ENCODE measurements around the gene KDM1A.
"Not testable (repeated sequence)": the region's sequence is repeated elsewhere in the genome, so short reads cannot be mapped to it uniquely, and the experiment has no call there.

The KDM1A gene

DNA sequence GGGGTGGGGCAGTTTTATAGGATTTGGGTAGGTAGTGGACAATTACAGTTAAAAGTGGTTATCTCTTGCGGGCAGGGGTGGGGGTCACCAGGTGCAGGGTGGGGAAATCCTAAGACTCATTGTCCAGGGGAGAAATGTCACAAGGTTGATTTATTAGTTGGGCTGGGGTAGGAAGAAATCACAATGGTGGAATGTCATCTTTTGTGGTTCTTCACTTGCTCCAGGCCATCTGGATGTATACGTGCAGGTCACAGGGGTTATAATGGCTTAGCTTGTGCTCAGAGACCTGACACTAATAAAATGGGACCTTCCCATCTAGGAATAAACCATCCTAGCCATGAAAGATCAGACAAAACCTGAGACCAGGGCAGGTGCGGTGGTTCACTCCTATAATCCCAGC is 15.2 kb upstream of the KDM1A start:
- no peak for TF ChIP-seq CTCF (IDR thresholded peaks at IDR 0.05; ENCODE audit: insufficient read depth, missing control alignments)
- FAIRE-seq (no peak), DNase-seq (ENCODE audit: insufficient read length, low spot score) (no peak)

DNA sequence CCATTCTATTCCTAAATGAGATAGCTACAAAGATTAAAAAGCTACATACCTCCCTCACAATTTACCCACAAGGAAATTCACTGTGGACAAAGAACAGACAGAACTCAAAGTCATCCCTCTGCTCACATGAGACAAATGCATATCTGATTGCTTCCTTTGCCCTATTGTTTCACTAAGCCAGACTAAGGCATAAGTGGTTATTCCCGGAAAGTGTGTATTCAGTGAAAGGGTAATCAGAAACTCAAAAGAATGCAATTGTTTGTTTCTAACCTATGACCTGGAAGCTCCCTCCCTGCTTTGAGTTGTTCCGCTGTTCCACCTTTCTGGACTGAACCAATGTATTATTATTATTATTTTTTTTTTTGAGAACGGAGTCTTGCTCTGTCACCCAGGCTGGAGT is 14.5 kb upstream of the KDM1A start:
- FAIRE-seq; DNase-seq (ENCODE audit: insufficient read length, low spot score): not testable (repeated sequence)

- no peak for FAIRE-seq
- TF ChIP-seq CTCF (IDR thresholded peaks at IDR 0.05; ENCODE audit: insufficient read depth, missing control alignments) = no peak
- DNase-seq (ENCODE audit: insufficient read length, low spot score) = no peak
Measured at GRCh38 chr1:23007106-23007505, 12.2 kb upstream of the KDM1A start.

DNA sequence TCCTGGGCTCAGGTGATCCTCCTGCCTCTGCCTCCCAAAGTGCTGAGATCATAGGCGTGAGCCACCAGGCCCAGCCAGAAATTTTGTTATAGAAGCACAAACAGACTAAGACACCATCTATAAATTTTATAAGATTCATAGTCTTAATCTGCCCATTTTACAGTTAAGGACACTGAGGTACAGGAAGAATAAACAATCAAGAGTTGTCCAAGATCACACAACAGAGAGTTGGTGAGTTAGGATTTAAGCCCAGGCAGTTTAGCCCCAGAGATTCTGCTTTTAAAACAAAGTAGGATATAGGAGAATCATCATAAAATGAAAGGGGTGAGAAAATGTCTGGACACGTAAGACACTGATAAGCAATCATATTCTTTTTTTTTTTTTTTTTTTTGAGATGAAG is 10.4 kb upstream of the KDM1A start:
- FAIRE-seq = no peak
- no peak for DNase-seq (ENCODE audit: insufficient read length, low spot score)
- TF ChIP-seq CTCF (IDR thresholded peaks at IDR 0.05; ENCODE audit: insufficient read depth, missing control alignments) = no peak

- not testable (repeated sequence) for FAIRE-seq; DNase-seq (ENCODE audit: insufficient read length, low spot score)
Measured at GRCh38 chr1:23010025-23010424, 9.2 kb upstream of the KDM1A start.

DNA sequence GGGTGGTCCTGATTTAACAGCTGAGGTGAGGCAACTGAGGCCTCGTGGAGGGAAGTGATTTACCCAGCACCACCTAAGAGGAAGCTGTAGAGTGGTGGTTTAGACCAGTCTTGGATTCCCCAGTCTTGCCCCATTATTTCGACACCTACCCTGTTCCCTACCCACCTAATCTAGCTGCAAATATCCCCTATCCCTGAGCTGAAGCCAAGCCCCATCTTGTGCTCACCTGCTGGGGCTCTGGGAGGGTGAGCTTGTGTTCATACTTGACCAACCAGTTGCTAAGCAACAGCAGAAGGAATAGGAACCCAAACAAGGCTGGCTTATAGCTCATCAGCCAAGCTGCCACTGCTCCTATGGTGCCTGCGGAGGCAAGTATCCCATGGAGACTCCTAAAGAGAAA is 5.6 kb upstream of the KDM1A start:
- FAIRE-seq (no peak), DNase-seq (ENCODE audit: insufficient read length, low spot score) (peak; percentile 49)
- TF ChIP-seq CTCF (IDR thresholded peaks at IDR 0.05; ENCODE audit: insufficient read depth, missing control alignments) = no peak

DNA sequence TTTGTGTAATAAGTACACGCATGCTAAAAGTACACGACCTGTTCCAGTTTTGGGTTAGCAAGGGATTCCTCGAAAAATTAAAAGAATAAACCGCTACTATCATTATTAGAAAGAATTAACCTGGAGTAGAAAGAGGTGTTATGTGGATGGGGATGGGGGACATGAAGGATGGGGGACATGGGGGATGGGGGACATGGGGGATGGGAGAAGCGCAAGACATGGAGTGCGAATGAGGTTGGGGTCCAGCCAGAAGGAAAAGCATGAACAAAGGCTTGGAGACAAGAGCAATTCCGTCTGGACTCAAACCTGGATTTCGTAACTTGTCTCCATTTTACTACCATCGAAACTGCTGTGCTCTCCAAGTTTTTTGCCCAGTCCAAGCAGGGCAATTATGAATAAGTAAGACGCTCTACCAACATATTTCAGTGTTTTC is 591 bp upstream of the KDM1A start:
- FAIRE-seq (no peak), DNase-seq (ENCODE audit: insufficient read length, low spot score) (no peak)
- no peak for TF ChIP-seq CTCF (IDR thresholded peaks at IDR 0.05; ENCODE audit: insufficient read depth, missing control alignments)

DNA sequence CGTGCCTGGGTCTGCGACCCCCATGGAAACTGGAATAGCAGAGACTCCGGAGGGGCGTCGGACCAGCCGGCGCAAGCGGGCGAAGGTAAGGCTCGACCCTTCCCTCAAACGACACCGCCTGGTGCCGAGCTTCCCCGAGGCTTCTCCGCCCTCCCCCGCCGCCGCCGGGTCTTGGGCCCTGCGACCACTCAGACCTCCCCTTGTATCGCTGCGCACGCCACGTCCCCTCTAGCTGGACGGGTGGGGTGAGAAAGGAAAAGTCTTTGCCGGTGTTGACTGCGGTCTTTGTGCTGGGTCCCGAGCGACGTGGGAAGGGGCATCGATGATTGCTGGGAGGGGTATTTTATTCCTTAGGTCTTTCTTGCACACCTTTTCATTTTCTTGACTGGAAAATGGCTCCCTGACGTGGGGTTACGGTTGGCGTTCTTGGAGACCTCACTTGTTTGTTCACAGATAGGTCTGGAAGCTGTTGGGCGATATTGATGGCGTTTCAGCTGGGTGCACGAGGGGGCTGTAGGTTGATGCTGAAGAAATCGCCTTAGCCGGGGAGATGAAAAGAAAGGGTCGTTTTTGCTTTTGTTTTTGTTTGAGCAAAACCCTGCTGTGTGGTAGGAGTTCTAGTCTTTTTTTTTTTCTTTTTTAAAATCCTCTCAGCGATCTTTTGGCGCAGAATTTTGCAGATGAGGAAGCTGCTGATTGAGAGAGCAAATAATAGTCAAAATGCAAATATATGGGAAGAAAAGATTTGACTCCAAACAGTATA is 776 bp downstream of the KDM1A start:
- FAIRE-seq = no peak
- no peak for TF ChIP-seq CTCF (IDR thresholded peaks at IDR 0.05; ENCODE audit: insufficient read depth, missing control alignments)
- no peak for DNase-seq (ENCODE audit: insufficient read length, low spot score)

All from D721Med (cell line).